Progenitor cell of endocrine pancreas (in vitro differentiated cells): ENCODE data around the gene SLC9C2. TPM values are rescaled to one million over a fixed set of nuclear protein-coding genes. Genes with fewer than 3 reads are reported as not detected.
"Not testable (repeated sequence)": the region's sequence is repeated elsewhere in the genome, so short reads cannot be mapped to it uniquely, and the experiment has no call there.

ENCODE experiments used
- DNase-seq: peaks from one replicate; pipeline ENCODE4 v3.0.0; 2021; ENCODE audit warnings: low spot score; ENCODE audit not compliant: unreplicated experiment
- H3K27ac Mint-ChIP-seq: 2 replicates; pipeline ENCODE4 v1.8.0; 2021; ENCODE audit warnings: mild to moderate bottlenecking, moderate library complexity, mixed read lengths
- H3K27me3 Mint-ChIP-seq: 2 replicates; pipeline ENCODE4 v1.8.0; 2021; ENCODE audit warnings: mixed read lengths
- H3K36me3 Mint-ChIP-seq: 2 replicates; pipeline ENCODE4 v1.8.0; 2022; ENCODE audit warnings: mixed read lengths; ENCODE audit not compliant: insufficient read depth
- H3K4me1 Mint-ChIP-seq: 2 replicates; pipeline ENCODE4 v1.8.0; 2021; ENCODE audit warnings: low read depth, mixed read lengths
- H3K4me3 Mint-ChIP-seq: 2 replicates; pipeline ENCODE4 v1.8.0; 2021; ENCODE audit warnings: low read depth, mild to moderate bottlenecking, moderate library complexity, mixed read lengths
- H3K9me3 Mint-ChIP-seq: 2 replicates; pipeline ENCODE4 v1.8.0; 2021; ENCODE audit warnings: low read depth, mixed read lengths
- CTCF ChIP-seq: fragments of 200-600 bp; sonication (generic); IDR thresholded peaks from one replicate; pipeline ENCODE4 v1.5.0; 2021; ENCODE audit warnings: antibody characterized with exemption, mild to moderate bottlenecking; ENCODE audit not compliant: unreplicated experiment
- total RNA-seq: library from RNA; stranded (reverse); gene quantifications from 2 replicates; pipeline ENCODE4 v1.2.1, GENCODE V29; 2021

The SLC9C2 gene
- total RNA-seq, 1 donor from 2014 or later, result not detected

- no peak for DNase-seq
- peaks cover 51% of the 10 kb centered on the region for H3K4me1 Mint-ChIP-seq
- peak overlapping the region; percentile 85 for H3K4me3 Mint-ChIP-seq
- H3K27me3 Mint-ChIP-seq, result no peaks in the 10 kb centered on the region
- H3K9me3 Mint-ChIP-seq, result peaks cover 3% of the 10 kb centered on the region
- H3K27ac Mint-ChIP-seq, result peak overlapping the region; percentile 29
- no peak for TF ChIP-seq CTCF
- peaks cover 20% of the 10 kb centered on the region for H3K36me3 Mint-ChIP-seq
These were observed 126.6 kb downstream of the SLC9C2 start for GRCh38 chr1:173476197-173476664.

GRCh38 chr1:173475564-173476196 is 127.2 kb downstream of the SLC9C2 start:
- DNase-seq, result no peak
- peaks cover 3% of the 10 kb centered on the region for H3K9me3 Mint-ChIP-seq
- peak overlapping the region; percentile 29 for H3K27ac Mint-ChIP-seq
- H3K4me1 Mint-ChIP-seq, result peaks cover 51% of the 10 kb centered on the region
- peaks cover 19% of the 10 kb centered on the region for H3K36me3 Mint-ChIP-seq
- H3K27me3 Mint-ChIP-seq, result no peaks in the 10 kb centered on the region
- no peak for TF ChIP-seq CTCF
- H3K4me3 Mint-ChIP-seq, result peak overlapping the region; percentile 85

- not testable (repeated sequence) for H3K9me3 Mint-ChIP-seq, DNase-seq, H3K27me3 Mint-ChIP-seq
- Mint-ChIP-seq H3K4me1 (peaks cover 48% of the 10 kb centered on the region), H3K4me3 (peak overlapping the region; percentile 65), H3K27ac (peak overlapping the region; percentile 84), H3K36me3 (peaks cover 18% of the 10 kb centered on the region)
These were observed 128.0 kb downstream of the SLC9C2 start for GRCh38 chr1:173474780-173475421.

- Mint-ChIP-seq H3K4me3 (peak overlapping the region; percentile 65), H3K36me3 (peaks cover 17% of the 10 kb centered on the region), H3K9me3 (peaks cover 9% of the 10 kb centered on the region), H3K4me1 (peaks cover 41% of the 10 kb centered on the region), H3K27ac (peak overlapping the region; percentile 84), H3K27me3 (no peaks in the 10 kb centered on the region)
- no peak for TF ChIP-seq CTCF
- DNase-seq, result no peak
These were observed 128.6 kb downstream of the SLC9C2 start for GRCh38 chr1:173474097-173474779.

GRCh38 chr1:173473599-173474011 is 129.3 kb downstream of the SLC9C2 start:
- Mint-ChIP-seq H3K4me1 (peaks cover 36% of the 10 kb centered on the region), H3K27me3 (no peaks in the 10 kb centered on the region), H3K36me3 (peaks cover 18% of the 10 kb centered on the region), H3K4me3 (peak overlapping the region; percentile 1), H3K27ac (peak overlapping the region; percentile 84), H3K9me3 (peaks cover 10% of the 10 kb centered on the region)
- no peak for TF ChIP-seq CTCF
- DNase-seq, result no peak
